ENCODE results near the gene BMX. TPM values are rescaled to one million over a fixed set of nuclear protein-coding genes. Genes with fewer than 3 reads are reported as not detected.

The BMX gene
- total and polyA plus RNA-seq, 9 of the 15 experiments (the other 6 are each of a cell fraction or from before 2014, with no cell fraction given), result 0.45 to 4.2 (median 1.8) TPM

- TF ChIP-seq MGA (IDR thresholded peaks at IDR 0.05) (no peak), SIN3A (IDR thresholded peaks at IDR 0.05; ENCODE audit: borderline replicate concordance in 2 of 2, control insufficient read depth in 1 of 2, low read depth in 2 of 2, low read length in 2 of 2) (no peak), ZBTB40 (IDR thresholded peaks at IDR 0.05) (no peak), ZBTB40 (CRISPR knock-in tag; IDR thresholded peaks at IDR 0.05) (no peak), U2AF2 (optimal IDR thresholded peaks at IDR 0.05; ENCODE audit: low read depth, low read length) (no peak), NCOA1 (IDR thresholded peaks at IDR 0.05; ENCODE audit: low read depth) (no peak), FOXA1 (IDR thresholded peaks at IDR 0.05; ENCODE audit: borderline replicate concordance) (no peak), POLR3A (IDR thresholded peaks at IDR 0.05; ENCODE audit: borderline replicate concordance, extremely low read depth, insufficient read depth, insufficient read length) (no peak)
Measured at GRCh38 chrX:15499976-15500375, 631 bp upstream of the BMX start (continued).
